BLaER1 (cell line): Measurements from ENCODE around the gene RNF150.
"Not testable (repeated sequence)": the region's sequence is repeated elsewhere in the genome, so short reads cannot be mapped to it uniquely, and the experiment has no call there.

ENCODE experiments used
- H3K27ac ChIP-seq: shearing (Covaris generic); formaldehyde crosslinking; 2 replicates; pipeline ENCODE4 v1.8.1; 2022
- H3K27me3 ChIP-seq: shearing (Covaris generic); formaldehyde crosslinking; 2 replicates; pipeline ENCODE4 v1.8.1; 2022
- H3K36me3 ChIP-seq: shearing (Covaris generic); formaldehyde crosslinking; 2 replicates; pipeline ENCODE4 v1.8.1; 2022
- H3K4me1 ChIP-seq: shearing (Covaris generic); formaldehyde crosslinking; 2 replicates; pipeline ENCODE4 v1.8.1; 2022
- H3K4me2 ChIP-seq: shearing (Covaris generic); formaldehyde crosslinking; 2 replicates; pipeline ENCODE4 v1.8.1; 2022
- H3K4me3 ChIP-seq: shearing (Covaris generic); formaldehyde crosslinking; 2 replicates; pipeline ENCODE4 v1.8.1; 2022
- H3K9ac ChIP-seq: shearing (Covaris generic); formaldehyde crosslinking; 2 replicates; pipeline ENCODE4 v1.8.1; 2022
- H3K9me3 ChIP-seq: shearing (Covaris generic); formaldehyde crosslinking; 2 replicates; pipeline ENCODE4 v1.8.1; 2022
- H4K20me1 ChIP-seq: shearing (Covaris generic); formaldehyde crosslinking; 2 replicates; pipeline ENCODE4 v1.8.1; 2022
- Cebpa-rat ChIP-seq: shearing (Covaris generic); IDR thresholded peaks from 2 replicates; pipeline ENCODE4 v1.8.1; 2022

Gene RNF150

GRCh38 chr4:141133146-141133998 lies at the start of gene RNF150:
Gene RNF150, minus strand, starts transcription at chr4:141133469.
- H3K4me1 ChIP-seq = peaks cover 30% of the 10 kb centered on the region
- H3K27me3 ChIP-seq = peaks cover 11% of the 10 kb centered on the region; the same call in 1 of the 2 replicates
- H3K9ac ChIP-seq = peak within 1 kb of the TSS; percentile 78
- H3K4me2 ChIP-seq = peak within 1 kb of the TSS; percentile 96
- no peaks in the 10 kb centered on the region for H4K20me1 ChIP-seq
- peak within 1 kb of the TSS; percentile 71 for H3K27ac ChIP-seq
- no peaks in the 10 kb centered on the region for H3K36me3 ChIP-seq
- TF ChIP-seq Cebpa-rat = no peak
- no peaks in the 10 kb centered on the region for H3K9me3 ChIP-seq
- peak within 1 kb of the TSS; percentile 87 for H3K4me3 ChIP-seq

DNA sequence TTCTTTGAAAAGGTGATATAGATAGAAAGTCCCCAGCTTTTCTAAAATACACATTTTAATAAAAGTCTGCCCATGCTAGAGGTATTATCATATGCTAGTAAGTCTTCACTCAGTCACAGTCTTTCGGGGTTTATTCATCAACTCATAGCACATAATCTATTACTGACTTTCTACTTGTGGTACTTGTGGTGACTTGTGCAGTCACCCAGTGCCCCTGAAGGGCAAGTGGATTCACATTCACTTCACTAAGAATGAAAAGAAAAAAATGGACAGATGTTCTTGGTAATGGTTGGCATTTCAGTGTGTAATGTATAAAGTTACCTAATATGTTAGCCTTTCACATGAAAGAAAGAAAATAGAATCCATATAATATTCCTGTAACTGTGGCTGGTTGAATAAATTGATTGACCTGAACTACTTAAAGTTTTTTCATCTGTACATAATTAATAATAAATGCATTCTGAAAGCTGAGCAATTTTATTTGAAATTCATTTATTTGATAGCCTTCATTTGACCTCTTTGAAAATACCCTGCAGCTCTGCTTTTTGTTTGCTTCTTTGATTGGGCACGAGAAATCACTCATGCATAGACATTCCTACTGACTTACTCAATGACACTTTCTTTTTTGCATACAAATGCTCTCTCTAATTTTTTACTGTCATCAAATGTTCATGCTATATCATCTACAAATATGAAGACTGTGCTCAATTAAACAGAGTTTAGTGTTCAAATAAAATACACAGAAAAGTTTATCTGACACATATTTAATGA lies 47.9 kb upstream of the RNF150 start:
- Histone ChIP-seq H3K9ac (no peak overlapping the region), H3K4me3 (no peak overlapping the region), H3K27ac (no peak overlapping the region), H4K20me1 (no peaks in the 10 kb centered on the region), H3K9me3 (no peaks in the 10 kb centered on the region), H3K27me3 (no peaks in the 10 kb centered on the region), H3K4me2 (no peak overlapping the region), H3K36me3 (no peaks in the 10 kb centered on the region), H3K4me1 (no peaks in the 10 kb centered on the region)
- no peak for TF ChIP-seq Cebpa-rat

GRCh38 chr4:141179474-141180373 lies 46.5 kb upstream of the RNF150 start:
- no peak for TF ChIP-seq Cebpa-rat
- Histone ChIP-seq H3K27ac (no peak overlapping the region), H3K9ac (no peak overlapping the region), H4K20me1 (no peaks in the 10 kb centered on the region), H3K36me3 (no peaks in the 10 kb centered on the region), H3K4me1 (no peaks in the 10 kb centered on the region), H3K4me3 (no peak overlapping the region), H3K27me3 (no peaks in the 10 kb centered on the region), H3K4me2 (no peak overlapping the region), H3K9me3 (no peaks in the 10 kb centered on the region)

- Histone ChIP-seq H3K4me2 (no peak overlapping the region), H3K4me1 (no peaks in the 10 kb centered on the region), H3K9me3 (no peaks in the 10 kb centered on the region), H3K27ac (no peak overlapping the region), H3K27me3 (no peaks in the 10 kb centered on the region), H3K9ac (no peak overlapping the region), H3K36me3 (no peaks in the 10 kb centered on the region), H4K20me1 (no peaks in the 10 kb centered on the region), H3K4me3 (no peak overlapping the region)
- TF ChIP-seq Cebpa-rat = no peak
These were observed 43.9 kb upstream of the RNF150 start for GRCh38 chr4:141177171-141177570.

- Histone ChIP-seq H3K9ac (no peak overlapping the region), H3K4me3 (no peak overlapping the region), H4K20me1 (no peaks in the 10 kb centered on the region), H3K36me3 (no peaks in the 10 kb centered on the region), H3K27me3 (no peaks in the 10 kb centered on the region), H3K27ac (no peak overlapping the region), H3K9me3 (no peaks in the 10 kb centered on the region), H3K4me2 (no peak overlapping the region), H3K4me1 (no peaks in the 10 kb centered on the region)
- no peak for TF ChIP-seq Cebpa-rat
These were observed 41.2 kb upstream of the RNF150 start for GRCh38 chr4:141174457-141174856.

GRCh38 chr4:141170671-141171070 lies 37.4 kb upstream of the RNF150 start:
- Histone ChIP-seq H3K27ac (no peak overlapping the region), H3K9ac (no peak overlapping the region), H3K4me3 (no peak overlapping the region), H4K20me1 (no peaks in the 10 kb centered on the region), H3K4me2 (no peak overlapping the region), H3K4me1 (no peaks in the 10 kb centered on the region), H3K9me3 (peaks cover 5% of the 10 kb centered on the region), H3K36me3 (no peaks in the 10 kb centered on the region), H3K27me3 (no peaks in the 10 kb centered on the region)
- TF ChIP-seq Cebpa-rat = no peak

- no peak for TF ChIP-seq Cebpa-rat
- Histone ChIP-seq H3K4me2 (no peak overlapping the region), H3K4me1 (no peaks in the 10 kb centered on the region), H3K9me3 (peaks cover 5% of the 10 kb centered on the region), H4K20me1 (no peaks in the 10 kb centered on the region), H3K36me3 (no peaks in the 10 kb centered on the region), H3K27me3 (no peaks in the 10 kb centered on the region), H3K27ac (no peak overlapping the region), H3K9ac (no peak overlapping the region), H3K4me3 (no peak overlapping the region)
These were observed 36.1 kb upstream of the RNF150 start for GRCh38 chr4:141169391-141169790.

- peaks cover 16% of the 10 kb centered on the region for H3K9me3 ChIP-seq
- not testable (repeated sequence) for H3K27ac ChIP-seq, H3K4me3 ChIP-seq, H3K9ac ChIP-seq, H3K27me3 ChIP-seq, H3K4me2 ChIP-seq, H3K4me1 ChIP-seq, H4K20me1 ChIP-seq, H3K36me3 ChIP-seq
These were observed 31.7 kb upstream of the RNF150 start for GRCh38 chr4:141165001-141165400.

- Histone ChIP-seq H3K4me1 (no peaks in the 10 kb centered on the region), H3K9me3 (peaks cover 11% of the 10 kb centered on the region; the same call in 1 of the 2 replicates), H4K20me1 (no peaks in the 10 kb centered on the region), H3K9ac (no peak overlapping the region), H3K4me3 (no peak overlapping the region), H3K36me3 (no peaks in the 10 kb centered on the region), H3K27ac (no peak overlapping the region), H3K4me2 (no peak overlapping the region), H3K27me3 (no peaks in the 10 kb centered on the region)
- TF ChIP-seq Cebpa-rat = no peak
These were observed 25.8 kb upstream of the RNF150 start for GRCh38 chr4:141159027-141159426.
